Kasumi-1 (cell line): Measurements from ENCODE around the gene PPP6R2.
"Not testable (repeated sequence)": the region's sequence is repeated elsewhere in the genome, so short reads cannot be mapped to it uniquely, and the experiment has no call there.

Experiments used
- DNase-seq, 2 experiments: peaks; one replicate each; lab custom pipeline; 2025; lab: John Stamatoyannopoulos, UW

The PPP6R2 gene

GRCh38 chr22:50317178-50317577 lies 25.9 kb upstream of the PPP6R2 start:
- no peak for DNase-seq

- DNase-seq: no peak
Observed at GRCh38 chr22:50317674-50318073, 25.5 kb upstream of the PPP6R2 start.

- no peak for DNase-seq
Observed at GRCh38 chr22:50318356-50318697, 24.8 kb upstream of the PPP6R2 start.

GRCh38 chr22:50318698-50319411 lies 24.3 kb upstream of the PPP6R2 start:
- no peak for DNase-seq

- DNase-seq: no peak
Observed at GRCh38 chr22:50319503-50319951, 23.6 kb upstream of the PPP6R2 start.

- DNase-seq: no peak
Observed at GRCh38 chr22:50320116-50320515, 23.0 kb upstream of the PPP6R2 start.

- DNase-seq: no peak
Observed at GRCh38 chr22:50320671-50321325, 22.3 kb upstream of the PPP6R2 start.

- DNase-seq: not testable (repeated sequence)
Observed at GRCh38 chr22:50322382-50323104, 20.6 kb upstream of the PPP6R2 start.

- DNase-seq: no peak
Observed at GRCh38 chr22:50323900-50324299, 19.2 kb upstream of the PPP6R2 start.

- DNase-seq: no peak
Observed at GRCh38 chr22:50325444-50326224, 17.5 kb upstream of the PPP6R2 start.

GRCh38 chr22:50326225-50326955 lies 16.7 kb upstream of the PPP6R2 start:
- DNase-seq: no peak

GRCh38 chr22:50326956-50327710 lies 16.0 kb upstream of the PPP6R2 start, which contains the start of gene DENND6B:
Gene DENND6B, minus strand, starts transcription at chr22:50327012. Its CDS starts 24 bp downstream, at chr22:50326988.
- DNase-seq: peak; percentile 43 to 58

GRCh38 chr22:50327711-50328019 lies 15.5 kb upstream of the PPP6R2 start:
- DNase-seq: no peak

GRCh38 chr22:50329236-50329635 lies 13.9 kb upstream of the PPP6R2 start:
- no peak for DNase-seq

- not testable (repeated sequence) for DNase-seq
Observed at GRCh38 chr22:50334433-50334832, 8.7 kb upstream of the PPP6R2 start.

GRCh38 chr22:50337262-50338041 lies 5.7 kb upstream of the PPP6R2 start:
- DNase-seq: no peak

- no peak for DNase-seq
Observed at GRCh38 chr22:50338042-50338573, 5.0 kb upstream of the PPP6R2 start.

- no peak for DNase-seq
Observed at GRCh38 chr22:50338860-50339462, 4.2 kb upstream of the PPP6R2 start.
